Muscle of back (tissue), 11 donors: ENCODE measurements around the gene RXRA. TPM values are rescaled to one million over a fixed set of nuclear protein-coding genes. Genes with fewer than 3 reads are reported as not detected.

Experiments used
- DNase-seq, 3 donors: peaks; one replicate each; pipeline versions ENCODE4 v3.0.0 to v3.0.0-alpha.2; 2013
- polyA plus RNA-seq, 10 donors: library from polyadenylated mRNA; unstranded; fragments of 120-200 nt; gene quantifications; one replicate each; pipeline ENCODE4 v1.2.1, GENCODE V29; 2013; ENCODE audit not compliant: insufficient read length in 10 of 10

RXRA gene
- polyA plus RNA-seq, 10 donors: 23.7 to 46.0 (median 28.1) TPM

DNA sequence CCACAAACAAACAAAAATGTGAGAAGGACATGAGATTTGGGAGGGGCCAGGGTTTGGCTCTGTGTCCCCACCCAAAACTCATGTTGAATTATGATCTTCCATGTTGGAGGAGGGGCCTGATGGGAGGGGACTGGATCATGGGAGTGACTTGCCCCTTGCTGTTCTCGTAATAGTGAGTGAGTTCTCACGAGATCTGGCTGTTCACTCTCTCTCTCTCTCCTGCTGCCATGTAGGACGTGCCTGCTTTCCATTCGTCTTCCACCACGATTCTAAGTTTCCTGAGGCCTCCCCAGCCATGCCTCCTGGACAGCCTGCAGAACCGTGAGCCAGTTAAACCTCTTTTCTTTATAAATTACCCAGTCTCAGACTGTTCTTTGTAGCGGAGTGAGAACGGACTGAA is 118.7 kb downstream of the RXRA start:
- DNase-seq: no peak

DNA sequence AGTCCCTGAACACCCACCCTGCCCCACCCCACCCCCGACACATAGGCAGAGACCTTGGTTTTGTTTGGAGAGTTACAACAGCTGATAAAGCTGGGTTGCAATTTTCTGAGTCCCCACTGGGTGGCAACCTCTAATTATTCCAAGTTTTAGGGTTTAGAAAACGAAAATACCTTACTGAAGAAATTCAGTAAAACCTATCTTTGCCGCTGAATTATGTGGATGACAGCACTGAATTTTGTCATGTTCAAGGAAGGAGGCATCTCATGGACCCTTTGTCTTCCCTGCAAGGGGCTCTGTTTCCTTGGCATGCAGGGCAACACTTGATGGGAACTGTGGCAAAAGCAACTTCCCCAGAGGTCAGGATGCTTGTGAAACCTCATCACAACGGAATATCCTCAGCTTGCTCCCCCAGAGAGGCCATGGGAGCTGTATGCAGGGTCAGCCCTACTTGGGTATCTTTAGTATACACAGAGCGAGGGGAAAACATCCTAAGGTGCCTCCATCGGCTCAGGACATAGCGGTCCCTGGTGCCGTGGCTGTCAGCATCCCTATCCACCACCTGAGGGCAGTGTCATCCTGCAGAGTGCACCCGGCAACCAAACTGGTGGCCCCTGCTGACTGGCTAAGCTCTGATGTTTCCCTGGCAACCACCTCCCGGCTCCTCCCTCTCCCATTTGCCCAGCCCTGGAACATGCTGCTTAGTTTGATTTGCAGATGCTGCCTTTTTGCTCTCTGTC is 123.1 kb downstream of the RXRA start:
- peak; percentile 94 to 97 (median 95) for DNase-seq

DNA sequence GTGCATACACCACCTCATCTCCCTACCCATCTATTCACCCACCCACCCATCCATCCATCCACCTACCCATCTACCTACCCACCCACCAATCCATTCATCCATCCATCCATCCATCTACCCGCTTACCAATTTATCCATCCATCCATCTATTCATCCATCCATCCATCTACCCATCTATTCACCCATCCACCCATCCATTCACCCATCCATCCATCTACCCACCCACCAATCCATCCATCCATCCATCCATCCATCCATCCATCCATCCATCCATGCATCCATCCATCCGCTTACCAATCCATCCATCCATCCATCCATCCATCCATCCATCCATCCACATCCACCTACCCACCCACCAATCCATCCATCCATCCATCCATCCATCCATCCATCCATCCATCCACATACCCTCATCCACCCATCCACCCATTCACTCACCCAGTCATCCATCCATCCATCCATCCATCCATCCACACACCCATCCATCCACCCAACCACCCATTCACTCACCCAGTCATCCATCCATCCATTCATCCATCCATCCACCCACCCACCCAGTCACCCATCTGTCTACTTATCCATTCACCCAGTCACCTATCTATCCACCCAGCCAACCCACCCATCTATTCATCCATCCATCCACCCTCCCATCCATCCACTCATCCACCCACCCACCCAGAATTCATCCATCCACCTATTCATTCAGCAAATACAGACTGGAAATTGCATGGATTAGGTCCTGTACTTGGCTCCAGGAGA is 125.6 kb downstream of the RXRA start:
- no peak for DNase-seq

DNA sequence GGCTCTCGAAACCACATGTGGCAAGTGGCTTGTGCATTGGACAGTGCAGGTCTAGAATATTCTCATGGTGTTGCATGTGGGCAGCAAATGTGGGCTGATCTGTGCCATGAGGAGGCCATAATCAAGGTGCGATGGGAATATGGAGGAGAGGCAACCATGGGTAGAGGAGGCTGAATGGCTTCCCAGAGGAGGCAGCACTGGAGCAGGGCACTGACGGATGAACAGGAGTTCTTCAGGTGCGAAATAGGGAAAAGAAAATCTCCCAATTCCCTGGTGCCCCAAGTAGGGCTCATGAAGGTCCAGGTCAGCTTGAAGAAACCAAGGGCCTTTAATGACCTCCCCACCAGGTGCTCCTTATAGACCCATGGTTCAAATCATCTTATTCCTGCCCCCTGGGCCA is 126.5 kb downstream of the RXRA start:
- DNase-seq: no peak

DNA sequence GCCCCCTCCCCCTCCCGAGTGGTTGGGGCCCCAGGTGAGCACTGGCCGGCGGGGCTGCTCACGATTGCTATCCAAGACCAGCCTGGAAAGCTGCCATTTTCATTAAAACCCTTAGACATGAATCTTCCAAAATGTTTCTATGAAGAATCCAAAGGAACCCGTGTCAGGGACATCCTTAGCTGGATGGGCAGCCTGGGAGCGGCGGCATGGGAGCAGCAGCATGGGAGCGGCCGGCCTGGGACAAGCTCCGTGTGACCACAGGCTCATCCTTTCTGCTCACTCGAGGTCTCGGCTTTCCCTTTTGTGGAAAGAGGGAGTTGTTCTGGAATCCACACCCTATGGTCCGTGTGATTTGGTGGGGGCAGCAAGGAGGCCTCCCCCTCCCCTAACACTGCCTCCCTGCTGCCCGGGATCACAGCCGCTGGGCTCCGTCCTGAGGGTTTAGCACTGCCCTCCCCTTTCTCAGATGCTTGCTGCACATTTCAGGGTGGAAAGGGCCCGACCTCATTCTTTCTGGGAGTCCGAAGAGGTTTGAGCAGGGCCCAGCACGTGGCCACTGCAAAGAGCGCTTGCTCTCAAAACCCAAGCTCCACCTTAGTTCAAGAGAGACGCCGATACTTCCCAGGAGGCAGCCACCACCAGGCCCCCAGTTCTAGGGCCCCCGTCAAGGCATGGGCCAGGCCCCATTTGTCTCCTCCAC is 127.7 kb downstream of the RXRA start:
- peak in 1 of 3 donors; percentile 52 for DNase-seq

DNA sequence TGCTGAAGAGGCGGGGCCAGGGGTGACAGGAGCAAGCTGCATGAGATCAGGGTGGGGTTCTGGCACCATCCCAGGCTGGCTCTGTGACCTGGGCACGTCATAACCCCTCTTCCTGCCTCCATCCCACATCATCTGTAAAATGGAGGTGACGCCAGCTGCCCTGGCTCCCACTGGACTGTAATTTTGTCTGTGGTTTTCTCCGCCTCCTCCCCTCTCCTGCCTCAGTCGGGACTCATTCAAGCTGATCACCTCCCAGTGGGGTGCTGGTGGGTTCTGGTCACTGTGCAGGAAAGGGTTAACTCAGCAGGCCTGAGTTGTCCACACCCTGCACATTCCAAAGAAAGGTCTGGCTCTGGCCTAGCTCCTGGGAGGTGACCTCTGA is 128.2 kb downstream of the RXRA start:
- DNase-seq: peak in 1 of 3 donors; percentile 55

DNA sequence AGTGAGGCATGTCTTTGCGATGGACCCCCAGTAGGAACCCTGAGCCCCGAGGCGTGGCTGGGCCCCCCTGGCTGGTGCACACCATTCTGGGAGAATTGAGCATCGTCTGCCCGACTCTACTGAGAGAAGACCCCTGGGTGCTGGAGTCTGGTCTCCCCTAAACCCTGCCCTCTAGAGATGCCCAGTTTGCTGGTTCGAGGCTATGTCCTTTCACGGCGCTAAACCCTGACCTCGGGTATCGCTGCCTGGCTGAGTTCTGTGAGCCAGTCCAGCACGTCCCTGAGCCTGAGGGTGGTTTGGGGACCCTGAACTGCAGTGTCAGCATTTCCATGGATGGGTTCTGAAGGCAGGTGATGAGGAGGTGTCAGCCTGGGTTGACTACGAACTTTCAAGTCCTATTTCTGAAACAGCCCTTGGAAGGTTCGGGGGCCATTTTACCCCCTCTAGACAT is 128.8 kb downstream of the RXRA start:
- peak in 1 of 3 donors; percentile 50 for DNase-seq

DNA sequence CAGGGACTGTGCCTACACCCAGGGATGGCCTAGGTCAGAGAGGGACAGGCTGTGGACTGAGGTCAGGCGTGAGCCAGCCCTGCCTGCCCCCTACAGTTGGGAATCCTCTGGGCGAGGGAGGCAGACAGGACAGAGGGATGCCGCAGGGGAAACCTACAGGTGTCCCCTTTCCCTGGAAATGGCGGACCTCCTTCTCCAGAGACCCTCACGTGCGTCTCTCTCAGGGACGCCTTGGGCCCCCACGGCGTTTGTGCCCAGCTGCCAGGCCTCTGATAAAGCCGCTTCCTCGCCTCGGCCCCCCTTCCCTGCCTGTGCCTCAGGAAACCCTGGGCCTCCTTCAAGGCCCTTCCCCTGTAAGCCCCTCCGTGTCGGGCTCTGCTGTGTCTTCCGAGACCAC is 129.3 kb downstream of the RXRA start:
- DNase-seq: no peak

DNA sequence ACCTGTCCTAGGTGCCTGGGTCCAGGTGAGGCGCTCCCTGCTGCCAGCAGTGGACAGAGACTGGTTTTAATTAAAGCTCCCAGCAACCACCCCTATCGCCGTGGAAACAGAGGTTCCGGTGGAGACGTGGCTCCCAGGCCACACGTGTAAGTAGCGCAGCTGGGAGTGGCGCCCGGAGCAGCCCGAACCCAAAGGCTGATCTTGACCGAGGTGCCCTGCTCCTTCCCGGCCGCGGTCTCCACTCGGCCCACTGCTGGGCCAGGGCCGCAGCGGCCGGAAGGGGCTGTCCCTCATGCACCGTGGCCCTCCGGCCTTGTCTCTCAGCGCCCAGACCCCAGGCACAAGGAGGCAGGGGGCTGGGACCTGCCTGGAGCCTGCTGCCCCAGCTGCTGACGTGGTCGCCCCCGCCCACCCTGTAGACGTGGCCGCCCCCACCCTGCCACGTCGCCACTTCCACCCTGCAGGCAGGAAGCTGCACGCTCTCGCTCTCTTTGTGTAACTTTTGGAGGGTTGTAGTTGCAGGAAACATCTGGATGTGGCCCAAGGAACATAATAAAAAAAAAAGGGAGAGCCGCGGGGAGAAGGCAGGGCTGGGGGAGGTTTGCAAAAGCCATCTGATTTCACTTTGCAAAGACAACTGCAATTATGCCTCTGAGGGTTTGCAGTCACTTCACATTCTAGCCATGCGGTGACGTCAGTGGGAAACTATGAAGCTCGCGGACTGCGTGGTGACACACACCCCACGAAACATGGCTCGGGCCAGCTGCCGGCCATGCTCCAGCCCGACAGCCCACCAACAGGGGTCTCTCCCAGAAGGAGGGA is 129.9 kb downstream of the RXRA start:
- peak; percentile 94 to 98 (median 97) for DNase-seq

DNA sequence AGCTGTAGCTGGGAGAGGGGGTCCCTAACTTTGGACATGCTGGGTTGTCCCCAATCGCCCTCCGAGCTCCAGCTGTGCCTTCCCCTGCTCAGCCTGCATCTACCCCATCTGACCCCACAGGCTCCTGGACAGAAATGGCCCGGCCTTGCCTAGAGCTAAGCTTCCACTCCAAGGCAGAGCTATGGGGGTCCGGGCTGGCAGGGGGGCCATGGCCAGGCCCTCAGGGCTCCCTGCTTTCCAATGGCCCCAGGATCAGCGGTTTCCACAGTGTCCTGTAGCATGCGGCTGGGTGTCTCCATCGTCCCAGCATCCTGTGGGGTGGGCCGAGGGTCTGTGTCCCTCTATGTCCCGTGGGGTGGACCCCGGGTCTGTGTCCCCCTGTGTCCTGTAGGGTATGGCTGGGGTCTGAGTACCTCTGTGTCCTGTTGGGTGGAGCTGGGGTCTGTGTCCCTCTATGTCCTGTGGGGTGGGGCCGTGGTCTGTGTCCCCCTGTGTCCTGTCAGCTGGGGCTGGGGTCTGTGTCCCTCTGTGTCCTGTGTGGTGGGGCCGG is 130.6 kb downstream of the RXRA start:
- DNase-seq: peak in 1 of 3 donors; percentile 49

DNA sequence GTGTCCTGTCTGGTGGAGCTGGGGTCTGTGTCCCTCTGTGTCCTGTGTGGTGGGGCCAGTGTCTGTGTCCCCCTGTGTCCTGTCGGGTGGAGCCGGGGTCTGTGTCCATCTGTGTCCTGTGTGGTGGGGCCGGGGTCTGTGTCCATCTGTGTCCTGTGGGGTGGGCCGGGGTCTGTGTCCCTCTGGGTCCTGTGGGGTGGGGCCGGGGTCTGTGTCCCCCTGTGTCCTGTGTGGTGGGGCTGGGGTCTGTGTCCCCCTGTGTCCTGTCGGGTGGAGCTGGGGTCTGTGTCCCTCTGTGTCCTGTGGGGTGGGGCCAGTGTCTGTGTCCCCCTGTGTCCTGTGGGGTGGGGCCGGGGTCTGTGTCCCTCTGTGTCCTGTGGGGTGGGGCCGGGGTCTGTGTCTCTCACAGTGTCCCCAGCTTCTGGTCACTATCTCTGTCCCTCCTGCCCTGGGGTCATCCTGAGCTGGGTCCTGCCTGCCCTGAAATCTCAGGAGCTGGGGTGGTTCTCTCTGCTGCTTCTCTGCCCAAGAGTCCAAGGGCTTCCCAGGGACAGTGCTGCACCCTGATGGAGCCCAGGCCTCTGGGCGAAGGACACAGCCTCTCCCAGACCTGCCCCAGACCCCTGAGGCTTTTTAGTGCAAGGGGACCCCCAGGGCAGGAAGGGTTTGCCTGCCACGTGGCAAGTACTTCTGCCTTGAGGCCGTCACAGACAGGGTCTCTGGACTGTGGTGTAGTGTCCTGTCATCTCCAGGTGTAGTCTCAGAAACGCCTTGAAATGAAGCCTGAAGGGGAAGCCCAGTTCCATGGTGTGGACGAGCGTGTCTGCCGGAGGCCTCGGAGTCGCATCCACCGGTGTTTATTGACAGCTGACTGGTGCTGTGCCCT is 131.3 kb downstream of the RXRA start:
- no peak for DNase-seq

DNA sequence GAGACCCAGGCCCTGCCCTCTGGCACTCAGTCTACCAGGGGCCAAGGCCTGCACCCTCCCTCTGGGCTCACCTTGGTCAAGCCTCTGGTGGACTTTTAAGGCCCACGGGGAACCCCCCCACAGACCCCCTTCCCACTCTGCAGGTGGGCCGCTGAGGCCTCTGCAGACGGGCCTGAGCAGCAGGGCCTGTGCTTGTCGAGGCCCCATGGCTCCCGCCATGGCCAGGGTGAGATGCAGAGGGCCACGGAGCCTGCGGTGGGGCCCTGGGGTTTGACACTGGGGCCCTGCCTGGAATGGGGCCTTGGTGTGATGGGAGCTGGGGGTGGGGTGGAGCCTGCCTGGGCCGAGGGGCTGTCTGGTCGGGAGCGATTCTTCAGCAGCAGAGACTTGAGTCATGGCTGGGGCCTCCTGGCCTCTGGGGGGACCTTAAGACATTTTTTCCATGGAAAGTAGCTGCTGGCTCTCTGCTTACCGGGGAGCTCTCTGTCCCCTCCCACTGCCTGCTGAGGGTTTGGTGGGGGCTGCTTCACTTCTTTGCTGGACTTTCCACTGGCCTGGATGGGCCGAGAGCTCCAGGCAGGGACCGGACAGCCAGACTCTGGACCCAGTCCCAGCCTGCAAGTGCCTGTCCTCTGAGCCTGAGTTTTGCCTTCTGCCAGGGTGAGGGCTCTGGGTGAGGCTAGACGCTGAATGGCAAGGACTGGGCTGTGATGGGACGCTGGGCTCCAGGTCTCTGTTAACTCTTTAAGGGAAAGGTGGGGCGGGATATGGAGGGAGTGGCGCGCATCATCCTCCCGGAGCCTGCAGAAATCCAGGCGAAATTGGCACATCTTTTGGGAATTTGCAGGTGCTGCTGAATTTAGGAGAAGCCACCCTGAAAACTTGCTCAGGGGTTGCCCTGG is 132.2 kb downstream of the RXRA start:
- DNase-seq: peak; percentile 82 to 96 (median 92)

DNA sequence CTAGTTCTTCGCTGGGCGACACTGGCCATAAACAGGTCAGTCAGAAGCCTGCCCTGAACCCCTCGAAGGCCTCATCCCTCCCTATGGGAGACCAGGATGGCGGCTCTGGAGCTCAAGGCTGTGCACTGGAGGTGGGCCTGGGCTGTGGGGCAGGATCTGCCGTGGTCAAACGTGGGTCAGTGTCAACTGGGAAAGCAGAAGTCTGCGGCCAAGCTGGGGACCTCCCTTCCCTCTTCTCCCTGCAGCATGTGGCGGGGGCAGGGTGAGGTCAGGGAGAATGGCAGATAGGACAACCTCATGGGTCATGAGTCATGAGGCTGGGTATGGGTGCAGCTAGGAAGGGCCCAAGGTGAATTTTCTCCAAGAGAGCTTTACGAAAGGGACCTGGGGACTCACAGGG is 132.9 kb downstream of the RXRA start:
- DNase-seq: no peak

DNA sequence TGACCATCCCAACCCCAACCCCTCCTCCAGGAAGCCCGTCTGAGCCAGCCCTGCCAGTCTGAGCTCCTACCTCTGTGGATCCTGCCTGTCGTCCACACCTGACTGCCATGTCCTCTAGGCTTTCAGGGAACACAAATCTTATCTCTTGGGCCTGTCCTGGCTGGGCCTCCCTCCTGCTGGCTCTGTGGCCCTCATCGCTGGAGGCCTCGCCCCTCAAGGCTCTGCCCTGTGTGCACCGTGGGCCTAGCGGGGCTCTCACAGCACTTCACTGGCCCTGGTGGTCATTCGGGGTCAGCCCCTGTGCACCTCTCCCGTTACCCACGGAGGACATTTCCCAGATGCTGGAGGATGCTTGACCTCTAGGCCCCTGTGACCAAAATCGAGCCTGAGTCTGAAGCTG is 133.3 kb downstream of the RXRA start:
- DNase-seq: no peak

DNA sequence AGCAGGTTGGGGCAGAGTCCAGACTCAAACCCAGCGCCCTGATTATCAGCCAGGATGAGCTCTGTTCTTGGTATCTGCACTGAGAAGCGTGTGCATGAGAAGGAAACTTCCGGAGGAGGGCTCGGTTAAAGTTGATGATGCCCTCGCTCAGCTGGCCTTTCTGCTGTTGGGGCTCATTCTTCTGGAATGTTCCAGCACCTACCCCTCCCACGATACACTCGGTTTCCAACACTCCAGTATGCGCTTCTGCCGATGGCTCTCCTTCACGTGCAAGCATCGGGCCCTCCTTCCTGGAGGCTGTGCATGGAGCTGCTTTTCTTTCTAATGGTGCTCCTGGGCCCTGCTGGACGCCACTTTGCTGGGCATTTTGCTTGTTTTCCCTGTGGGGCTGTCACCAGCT is 134.0 kb downstream of the RXRA start:
- no peak for DNase-seq

DNA sequence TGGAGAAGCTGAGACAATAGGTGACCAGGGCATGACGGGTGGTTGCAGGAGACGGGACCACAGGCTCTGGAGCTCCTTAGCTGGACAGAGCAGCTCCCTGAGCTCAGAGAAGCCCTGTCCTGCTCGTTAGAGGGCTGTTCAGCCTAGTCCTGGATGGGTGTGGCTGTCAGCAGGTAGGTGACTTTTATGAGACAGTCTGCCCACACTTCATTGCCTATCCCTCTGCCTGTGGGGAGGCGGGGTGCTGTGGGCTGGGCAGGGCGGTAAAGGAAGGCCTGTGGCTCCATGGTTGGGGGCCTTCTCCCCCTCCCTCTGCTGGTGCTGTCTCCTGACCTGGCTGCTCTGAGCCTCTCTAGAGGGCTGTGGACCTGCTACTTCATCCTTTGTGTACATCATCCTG is 134.6 kb downstream of the RXRA start:
- DNase-seq: no peak

DNA sequence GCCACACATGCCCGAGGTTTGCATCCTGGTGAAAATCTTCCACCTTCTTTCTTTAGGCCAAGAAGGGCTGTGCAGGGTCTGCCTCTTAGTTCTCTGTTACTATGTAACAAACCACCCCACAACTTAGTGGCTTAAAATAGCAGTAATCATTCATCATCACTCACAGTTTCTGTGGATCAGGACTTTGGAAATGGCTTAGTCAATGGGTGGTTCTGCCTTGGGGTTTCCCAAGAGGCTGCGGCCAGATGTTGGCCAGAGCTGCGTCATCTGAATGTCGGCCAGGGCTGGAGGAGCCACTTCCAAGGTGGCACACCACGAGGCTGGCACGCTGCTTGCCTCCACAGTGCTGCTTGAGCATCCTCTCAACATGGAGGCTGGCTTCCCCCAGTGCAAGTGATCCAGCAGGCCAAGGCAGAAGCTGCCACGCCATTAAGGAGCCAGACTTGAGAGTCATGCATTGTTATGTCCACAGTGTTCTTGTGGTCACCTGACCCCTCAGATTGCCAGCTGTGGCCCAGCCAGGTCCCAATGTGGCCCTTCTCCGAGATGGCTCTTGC is 135.2 kb downstream of the RXRA start:
- DNase-seq: no peak

DNA sequence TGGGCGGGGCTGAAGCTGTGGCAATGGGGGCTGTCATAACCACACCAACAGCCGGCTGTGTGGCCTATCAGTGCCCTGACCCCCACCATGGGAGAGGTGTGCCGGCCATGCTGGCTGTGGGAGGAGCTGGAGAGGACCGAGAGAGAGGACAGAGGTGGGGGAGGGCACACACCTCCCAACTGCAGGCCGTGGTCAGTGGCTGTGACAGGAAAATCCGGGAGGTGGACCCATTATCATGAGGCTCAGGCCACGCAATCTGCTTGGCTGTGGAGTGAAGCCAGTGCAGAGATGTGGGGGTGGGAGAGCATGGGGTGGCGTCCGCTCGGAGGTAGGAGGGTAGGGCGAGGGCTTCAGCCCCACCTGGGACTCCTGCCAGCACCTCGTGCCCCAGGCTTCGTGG is 136.1 kb downstream of the RXRA start:
- no peak for DNase-seq

DNA sequence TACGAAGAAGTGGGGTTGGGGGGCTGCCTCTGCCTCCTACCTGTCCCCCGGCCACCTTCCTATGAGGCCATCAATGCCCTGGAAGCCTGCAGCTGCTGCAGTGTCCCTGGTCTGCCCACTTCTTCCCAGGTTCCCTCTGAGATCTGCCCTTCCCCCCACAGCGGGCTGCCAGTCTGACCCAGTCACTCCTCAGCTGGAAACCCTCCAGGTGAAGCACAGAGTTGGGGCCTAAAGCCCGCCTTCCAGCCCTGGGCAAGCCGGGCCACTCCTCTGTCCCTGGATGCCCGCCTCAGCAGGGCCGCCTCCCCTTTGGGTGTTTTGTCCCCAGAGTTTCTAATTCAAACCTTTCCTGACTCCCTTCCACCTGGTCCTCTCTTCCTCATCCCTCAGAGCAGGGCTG is 137.0 kb downstream of the RXRA start:
- DNase-seq: no peak
